GM12801 (cell line): Measurements from ENCODE around the gene RAP2A.

Experiments used
- CTCF ChIP-seq: IDR thresholded peaks from one replicate; pipeline ENCODE4 v1.5.1; 2011; ENCODE audit warnings: control low read depth; ENCODE audit not compliant: insufficient read length; ENCODE audit errors: extremely low read depth

Gene RAP2A

GRCh38 chr13:97432232-97432916 lies 1.6 kb upstream of the RAP2A start:
- TF ChIP-seq CTCF = no peak

- TF ChIP-seq CTCF = no peak
These were observed 847 bp upstream of the RAP2A start for GRCh38 chr13:97432917-97433726.

- TF ChIP-seq CTCF = no peak
These were observed 630 bp downstream of the RAP2A start for GRCh38 chr13:97434397-97435201.

- no peak for TF ChIP-seq CTCF
These were observed 1.4 kb downstream of the RAP2A start for GRCh38 chr13:97435323-97435722.

GRCh38 chr13:97435794-97436193 lies 1.8 kb downstream of the RAP2A start:
- no peak for TF ChIP-seq CTCF

GRCh38 chr13:97436845-97437244 lies 2.9 kb downstream of the RAP2A start:
- TF ChIP-seq CTCF = no peak

GRCh38 chr13:97437729-97438128 lies 3.8 kb downstream of the RAP2A start:
- TF ChIP-seq CTCF = no peak
